Measurements from ENCODE around the gene TBC1D2.

The TBC1D2 gene

DNA sequence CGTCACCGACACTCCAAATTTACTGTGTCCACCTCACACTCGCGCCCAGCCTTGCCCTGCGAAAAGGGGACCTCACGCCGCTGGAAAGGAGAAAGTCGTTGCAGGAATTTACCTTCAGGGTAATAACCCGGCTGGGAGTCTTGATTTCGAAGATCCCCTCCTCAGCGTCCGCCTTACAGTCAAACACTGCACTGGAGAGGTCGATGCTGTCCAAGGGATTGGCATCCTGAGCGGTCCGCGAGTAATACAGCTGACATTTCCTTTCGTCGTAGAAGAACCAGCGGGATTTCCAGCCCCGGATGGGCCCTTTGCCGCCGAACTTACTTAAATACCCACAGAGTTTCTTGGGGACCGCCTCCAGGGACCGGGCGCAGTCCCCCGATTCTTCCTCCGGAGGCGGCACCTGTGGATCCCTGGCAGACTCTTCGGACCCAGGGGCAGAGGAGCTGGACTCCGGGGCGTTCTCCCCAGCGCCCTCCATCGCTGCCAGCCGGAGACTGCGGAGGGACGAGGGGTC, 330 bp downstream of the TBC1D2 start:
- Histone ChIP-seq H3K36me3 (no peaks in the 10 kb centered on the region), H3K4me1 (ENCODE audit: control insufficient read depth in 1 of 2, insufficient read depth in 1 of 2, low read depth in 1 of 2, low read length in 1 of 2) (peaks cover 65 to 66% of the 10 kb centered on the region in 2 experiments), H3K27me3 (no peaks in the 10 kb centered on the region), H3K27ac (peak overlapping the region; percentile 91), H3K9me3 (no peaks in the 10 kb centered on the region), H3K4me3 (ENCODE audit: low read depth in 1 of 2, low read length in 1 of 2) (peak overlapping the region; percentile 85 to 96)
- TF ChIP-seq, protein P1, sequence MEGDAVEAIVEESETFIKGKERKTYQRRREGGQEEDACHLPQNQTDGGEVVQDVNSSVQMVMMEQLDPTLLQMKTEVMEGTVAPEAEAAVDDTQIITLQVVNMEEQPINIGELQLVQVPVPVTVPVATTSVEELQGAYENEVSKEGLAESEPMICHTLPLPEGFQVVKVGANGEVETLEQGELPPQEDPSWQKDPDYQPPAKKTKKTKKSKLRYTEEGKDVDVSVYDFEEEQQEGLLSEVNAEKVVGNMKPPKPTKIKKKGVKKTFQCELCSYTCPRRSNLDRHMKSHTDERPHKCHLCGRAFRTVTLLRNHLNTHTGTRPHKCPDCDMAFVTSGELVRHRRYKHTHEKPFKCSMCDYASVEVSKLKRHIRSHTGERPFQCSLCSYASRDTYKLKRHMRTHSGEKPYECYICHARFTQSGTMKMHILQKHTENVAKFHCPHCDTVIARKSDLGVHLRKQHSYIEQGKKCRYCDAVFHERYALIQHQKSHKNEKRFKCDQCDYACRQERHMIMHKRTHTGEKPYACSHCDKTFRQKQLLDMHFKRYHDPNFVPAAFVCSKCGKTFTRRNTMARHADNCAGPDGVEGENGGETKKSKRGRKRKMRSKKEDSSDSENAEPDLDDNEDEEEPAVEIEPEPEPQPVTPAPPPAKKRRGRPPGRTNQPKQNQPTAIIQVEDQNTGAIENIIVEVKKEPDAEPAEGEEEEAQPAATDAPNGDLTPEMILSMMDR (IDR thresholded peaks at IDR 0.05), result no peak

DNA sequence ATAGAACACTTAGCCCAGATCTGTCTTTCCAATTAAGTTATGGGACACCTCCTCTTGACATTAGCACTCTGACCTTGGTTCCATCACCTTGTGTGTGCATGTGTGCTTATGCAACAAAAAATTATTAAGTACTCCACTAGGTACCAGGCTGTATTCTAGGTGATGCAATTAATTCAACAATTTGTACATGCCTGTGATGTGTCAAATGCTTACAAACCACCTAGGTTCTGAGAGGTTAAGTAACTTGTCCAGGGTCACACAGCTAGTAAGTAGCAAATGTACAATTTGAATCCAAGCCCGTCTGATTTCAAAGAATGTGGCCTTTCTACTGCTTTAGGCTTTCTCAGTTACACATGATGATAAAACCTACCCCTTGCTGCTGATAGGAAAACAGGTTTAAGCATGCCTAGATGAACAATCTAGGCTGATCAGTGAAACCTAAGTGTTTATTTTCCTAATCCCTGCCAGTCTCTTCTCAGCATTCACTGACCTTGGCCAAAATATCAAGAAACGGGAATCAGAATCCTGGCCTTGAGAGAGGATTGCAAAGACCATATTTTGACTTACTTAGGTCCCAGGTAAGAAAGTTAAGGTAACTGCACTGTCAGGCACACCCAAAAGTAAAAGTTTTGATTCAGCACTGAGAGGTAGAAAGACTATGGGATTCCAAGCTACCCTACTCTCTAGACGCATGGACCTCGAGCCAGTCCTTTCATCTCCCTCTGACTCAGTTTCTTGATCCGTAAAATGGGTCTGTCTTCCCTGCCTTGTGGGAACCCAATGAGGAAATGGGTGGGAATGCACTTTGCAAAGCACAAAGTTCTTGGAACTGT, 1.0 kb downstream of the TBC1D2 start:
- Histone ChIP-seq H3K27ac (peak overlapping the region; percentile 91), H3K9me3 (no peaks in the 10 kb centered on the region), H3K4me3 (ENCODE audit: low read depth in 1 of 2, low read length in 1 of 2) (peak overlapping the region; percentile 85 to 96), H3K4me1 (ENCODE audit: control insufficient read depth in 1 of 2, insufficient read depth in 1 of 2, low read depth in 1 of 2, low read length in 1 of 2) (peaks cover 72% of the 10 kb centered on the region in 2 experiments), H3K27me3 (no peaks in the 10 kb centered on the region), H3K36me3 (no peaks in the 10 kb centered on the region)
- TF ChIP-seq, protein P1 (IDR thresholded peaks at IDR 0.05), result no peak

DNA sequence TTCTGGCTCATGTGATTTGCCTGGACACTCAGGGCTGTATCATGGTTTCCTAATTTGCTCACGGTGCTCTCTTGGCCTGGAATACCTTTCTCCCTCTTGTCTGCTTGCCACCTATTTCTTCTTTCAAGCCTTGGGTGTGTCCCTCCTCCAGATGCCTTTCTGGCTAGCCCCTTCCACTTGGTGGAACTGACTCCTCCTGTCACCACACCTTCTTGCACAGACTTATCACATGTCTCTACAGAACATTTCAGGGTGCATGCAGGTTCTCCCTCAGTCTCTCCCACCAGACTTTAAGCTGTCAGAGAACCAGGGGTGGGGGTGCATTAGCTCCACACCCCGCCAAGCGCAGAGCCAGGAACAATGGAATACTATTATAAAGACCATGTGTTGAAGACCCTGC, 1.9 kb downstream of the TBC1D2 start:
- Histone ChIP-seq H3K36me3 (no peaks in the 10 kb centered on the region), H3K27me3 (no peaks in the 10 kb centered on the region), H3K9me3 (no peaks in the 10 kb centered on the region), H3K4me3 (ENCODE audit: low read depth in 1 of 2, low read length in 1 of 2) (peak overlapping the region; percentile 85 to 96), H3K4me1 (ENCODE audit: control insufficient read depth in 1 of 2, insufficient read depth in 1 of 2, low read depth in 1 of 2, low read length in 1 of 2) (peaks cover 81% of the 10 kb centered on the region in 2 experiments), H3K27ac (peak overlapping the region; percentile 91)
- TF ChIP-seq, protein P1 (IDR thresholded peaks at IDR 0.05), result no peak

DNA sequence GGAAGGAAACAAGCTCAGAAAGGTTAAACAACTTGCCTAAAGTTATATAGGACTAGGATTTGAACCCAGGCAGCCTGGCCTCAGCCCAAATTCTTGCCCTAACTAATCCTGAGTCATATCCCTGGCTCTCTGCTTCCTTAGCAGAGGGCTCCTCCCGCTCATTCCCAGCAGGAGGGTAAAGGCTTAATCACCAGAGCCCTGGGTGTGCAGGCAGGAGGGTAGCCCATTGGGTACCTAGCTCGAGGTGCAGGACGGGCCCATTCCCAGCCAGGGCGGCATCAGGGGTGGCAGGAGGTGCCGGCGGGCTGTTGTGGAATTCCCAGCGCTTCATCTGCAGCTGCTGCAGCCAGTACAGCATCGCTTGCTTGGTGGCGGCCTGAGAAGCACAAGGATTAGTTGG, 3.9 kb downstream of the TBC1D2 start:
- Histone ChIP-seq H3K27me3 (no peaks in the 10 kb centered on the region), H3K4me3 (ENCODE audit: low read depth in 1 of 2, low read length in 1 of 2) (peak overlapping the region; percentile 16 to 32), H3K27ac (peak overlapping the region; percentile 91), H3K4me1 (ENCODE audit: control insufficient read depth in 1 of 2, insufficient read depth in 1 of 2, low read depth in 1 of 2, low read length in 1 of 2) (peaks cover 94 to 96% of the 10 kb centered on the region in 2 experiments), H3K36me3 (no peaks in the 10 kb centered on the region), H3K9me3 (no peaks in the 10 kb centered on the region)
- TF ChIP-seq, protein P1 (IDR thresholded peaks at IDR 0.05), result no peak

DNA sequence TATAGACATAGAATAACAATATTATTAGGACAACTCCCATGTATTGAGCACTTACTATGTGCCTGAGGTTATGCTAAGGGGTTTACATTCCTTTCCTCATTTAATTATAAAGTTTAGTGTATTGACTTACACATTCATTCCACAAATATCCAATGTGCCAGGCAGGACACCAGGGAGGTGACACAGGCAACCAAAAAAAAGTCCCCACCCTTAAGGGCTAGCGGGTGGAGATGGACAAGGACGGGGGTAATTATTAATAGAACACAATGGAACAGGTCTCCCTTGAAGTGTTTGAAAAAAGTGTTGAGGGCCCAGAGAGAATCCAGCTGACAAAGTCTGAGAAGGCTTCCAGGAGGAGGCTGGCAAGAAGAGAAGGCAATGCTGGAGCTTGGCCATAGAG, 5.7 kb downstream of the TBC1D2 start:
- Histone ChIP-seq H3K4me3 (ENCODE audit: low read depth in 1 of 2, low read length in 1 of 2) (peak overlapping the region in 1 of 2 experiments; percentile 37), H3K9me3 (no peaks in the 10 kb centered on the region), H3K27me3 (no peaks in the 10 kb centered on the region), H3K27ac (peak overlapping the region; percentile 91), H3K36me3 (no peaks in the 10 kb centered on the region), H3K4me1 (ENCODE audit: control insufficient read depth in 1 of 2, insufficient read depth in 1 of 2, low read depth in 1 of 2, low read length in 1 of 2) (peaks cover 90 to 91% of the 10 kb centered on the region in 2 experiments)
- TF ChIP-seq, protein P1 (IDR thresholded peaks at IDR 0.05), result no peak

All from neutrophil (primary cell).